Fibroblast of mammary gland (primary cell): ENCODE data around the gene TRIM24.

Experiments
- DNase-seq: peaks from one replicate; pipeline ENCODE4 v3.0.0-alpha.2; 2010; ENCODE audit warnings: low read depth
- H3K4me3 ChIP-seq: 2 replicates; pipeline ENCODE4 v1.5.1; 2011; ENCODE audit warnings: low read depth, mild to moderate bottlenecking, low read length, moderate library complexity; ENCODE audit not compliant: control insufficient read depth
- CTCF ChIP-seq: conservative IDR thresholded peaks from 2 replicates; pipeline ENCODE4 v1.5.1; 2011; ENCODE audit warnings: low read depth, low read length, inconsistent platforms; ENCODE audit not compliant: control insufficient read depth, insufficient read depth

The TRIM24 gene

GRCh38 chr7:138581065-138581464, 121.0 kb downstream of the TRIM24 start:
- DNase-seq, result no peak
- TF ChIP-seq CTCF, result no peak
- no peak overlapping the region for H3K4me3 ChIP-seq

GRCh38 chr7:138584283-138584682, 124.2 kb downstream of the TRIM24 start:
- no peak for TF ChIP-seq CTCF
- DNase-seq, result peak; percentile 5
- no peak overlapping the region for H3K4me3 ChIP-seq

GRCh38 chr7:138584696-138585095, 124.6 kb downstream of the TRIM24 start:
- DNase-seq, result peak; percentile 50
- no peak overlapping the region for H3K4me3 ChIP-seq
- no peak for TF ChIP-seq CTCF

GRCh38 chr7:138585283-138585993, 125.4 kb downstream of the TRIM24 start:
- no peak for TF ChIP-seq CTCF
- DNase-seq, result no peak
- H3K4me3 ChIP-seq, result no peak overlapping the region

GRCh38 chr7:138587485-138587884, 127.4 kb downstream of the TRIM24 start:
- TF ChIP-seq CTCF, result no peak
- no peak for DNase-seq
- no peak overlapping the region for H3K4me3 ChIP-seq

- H3K4me3 ChIP-seq, result no peak overlapping the region
- TF ChIP-seq CTCF, result no peak
- no peak for DNase-seq
Observed at GRCh38 chr7:138588986-138589385, 128.9 kb downstream of the TRIM24 start.
